HEK293 (cell line): ENCODE results near the gene MAPT.

Experiments used
- CTCF ChIA-PET: fragments of 350-600 bp; formaldehyde crosslinking; extraction: SDS; loops from one replicate; lab custom pipeline; 2021; ENCODE audit warnings: antibody characterized with exemption; lab: Yijun Ruan, JAX
- POLR2A ChIA-PET: fragments of 300-600 bp; formaldehyde crosslinking; extraction: SDS; loops from one replicate; lab custom pipeline; 2020; ENCODE audit warnings: antibody characterized with exemption, inconsistent platforms; lab: Yijun Ruan, JAX
- H3K27ac ChIP-seq: fragments of 200-500 bp; sonication (Bioruptor generic); 2 replicates; pipeline ENCODE4 v1.5.1; 2014; ENCODE audit warnings: low read depth, low read length, control low read depth, inconsistent platforms; ENCODE audit errors: extremely low read depth
- H3K36me3 ChIP-seq, 2 experiments: fragments of 200-500 bp in 1 of 2; sonication (Bioruptor generic) in 1 of 2; 1 replicate in 1 of 2; 2 replicates in 1 of 2; pipeline ENCODE4 v1.5.1; 2014 to 2017; ENCODE audit warnings: inconsistent platforms in 2 of 2, low read length in 2 of 2; ENCODE audit not compliant: control insufficient read depth in 2 of 2, insufficient read depth in 1 of 2
- H3K4me1 ChIP-seq: fragments of 200-500 bp; sonication (Bioruptor generic); 2 replicates; pipeline ENCODE4 v1.5.1; 2014; ENCODE audit warnings: mild to moderate bottlenecking, low read length, inconsistent platforms; ENCODE audit not compliant: control insufficient read depth, insufficient read depth
- H3K4me3 ChIP-seq: 2 replicates; pipeline ENCODE4 v1.5.1; 2011; ENCODE audit warnings: low read depth, mild to moderate bottlenecking, control low read depth, low read length, moderate library complexity
- H3K9me3 ChIP-seq: fragments of 200-500 bp; sonication (Bioruptor generic); 2 replicates; pipeline ENCODE4 v1.5.1; 2014; ENCODE audit warnings: low read depth, low read length, inconsistent platforms; ENCODE audit not compliant: control insufficient read depth, insufficient read depth
- FEZF1 ChIP-seq: fragments of 450-650 bp; formaldehyde crosslinking; IDR thresholded peaks from 2 replicates; pipeline ENCODE4 v1.5.1; 2016; ENCODE audit warnings: missing biosample characterization, missing genetic modification characterization
- GLI4 ChIP-seq: fragments of 450-650 bp; formaldehyde crosslinking; IDR thresholded peaks from 2 replicates; pipeline ENCODE4 v1.5.1; 2016; ENCODE audit warnings: missing biosample characterization, missing genetic modification characterization
- MEIS1 ChIP-seq: sonication (generic); formaldehyde crosslinking; IDR thresholded peaks from 2 replicates; pipeline ENCODE4 v1.8.1; 2022; ENCODE audit warnings: missing genetic modification reagents, mild to moderate bottlenecking, borderline replicate concordance
- MZF1 ChIP-seq: fragments of 450-650 bp; formaldehyde crosslinking; IDR thresholded peaks from 2 replicates; pipeline ENCODE4 v1.5.1; 2017; ENCODE audit warnings: missing biosample characterization, missing genetic modification characterization, borderline replicate concordance
- SCRT1 ChIP-seq: fragments of 450-650 bp; formaldehyde crosslinking; IDR thresholded peaks from 2 replicates; pipeline ENCODE4 v1.5.1; 2016; ENCODE audit warnings: missing biosample characterization, missing genetic modification characterization, borderline replicate concordance
- SP2 ChIP-seq: fragments of 450-650 bp; formaldehyde crosslinking; IDR thresholded peaks from 2 replicates; pipeline ENCODE4 v1.5.1; 2016; ENCODE audit warnings: missing biosample characterization, missing genetic modification characterization
- ZBTB20 ChIP-seq: fragments of 450-650 bp; formaldehyde crosslinking; IDR thresholded peaks from 2 replicates; pipeline ENCODE4 v1.5.1; 2016; ENCODE audit warnings: missing biosample characterization, missing genetic modification characterization
- ZBTB8A ChIP-seq: fragments of 450-650 bp; formaldehyde crosslinking; IDR thresholded peaks from 2 replicates; pipeline ENCODE4 v1.5.1; 2016; ENCODE audit warnings: missing biosample characterization, missing genetic modification characterization
- ZFHX2 ChIP-seq: fragments of 450-650 bp; formaldehyde crosslinking; conservative IDR thresholded peaks from 2 replicates; pipeline ENCODE4 v1.5.1; 2016; ENCODE audit warnings: missing biosample characterization, missing genetic modification characterization
- ZFP41 ChIP-seq: fragments of 450-650 bp; formaldehyde crosslinking; IDR thresholded peaks from 2 replicates; pipeline ENCODE4 v1.5.1; 2016; ENCODE audit warnings: missing biosample characterization, missing genetic modification characterization, borderline replicate concordance
- ZNF184 ChIP-seq: fragments of 450-650 bp; IDR thresholded peaks from 2 replicates; pipeline ENCODE4 v1.5.1; 2018; ENCODE audit warnings: missing biosample characterization, mild to moderate bottlenecking, missing genetic modification characterization
- ZNF354C ChIP-seq: fragments of 450-650 bp; formaldehyde crosslinking; IDR thresholded peaks from 2 replicates; pipeline ENCODE4 v1.5.1; 2016; ENCODE audit warnings: missing biosample characterization, missing genetic modification characterization, low read depth, borderline replicate concordance
- ZNF521 ChIP-seq: fragments of 450-650 bp; formaldehyde crosslinking; IDR thresholded peaks from 2 replicates; pipeline ENCODE4 v1.5.1; 2017; ENCODE audit warnings: missing biosample characterization, mild to moderate bottlenecking, missing genetic modification characterization
- ZNF658 ChIP-seq: fragments of 450-650 bp; formaldehyde crosslinking; IDR thresholded peaks from 2 replicates; pipeline ENCODE4; 2016; ENCODE audit warnings: missing biosample characterization, missing genetic modification characterization
- ZNF76 ChIP-seq: fragments of 450-650 bp; formaldehyde crosslinking; IDR thresholded peaks from 2 replicates; pipeline ENCODE4; 2016; ENCODE audit warnings: low read depth, missing biosample characterization, missing genetic modification characterization, borderline replicate concordance
- ZNF837 ChIP-seq: fragments of 450-650 bp; formaldehyde crosslinking; IDR thresholded peaks from 2 replicates; pipeline ENCODE4 v1.5.1; 2016; ENCODE audit warnings: missing biosample characterization, missing genetic modification characterization
- ZSCAN16 ChIP-seq: fragments of 450-650 bp; formaldehyde crosslinking; IDR thresholded peaks from 2 replicates; pipeline ENCODE4 v1.5.1; 2016; ENCODE audit warnings: missing biosample characterization, missing genetic modification characterization
- ZSCAN23 ChIP-seq: fragments of 450-650 bp; formaldehyde crosslinking; IDR thresholded peaks from 2 replicates; pipeline ENCODE4 v1.5.1; 2016; ENCODE audit warnings: missing biosample characterization, missing genetic modification characterization
- TF ChIP-seq, protein P1 (sequence below): fragments of 450-650 bp; formaldehyde crosslinking; IDR thresholded peaks from 2 replicates; pipeline ENCODE4 v1.5.1; 2016; ENCODE audit warnings: missing biosample characterization, missing genetic modification characterization
- TF ChIP-seq, protein P2 (sequence below): fragments of 450-650 bp; formaldehyde crosslinking; IDR thresholded peaks from 2 replicates; pipeline ENCODE4 v1.5.1; 2016; ENCODE audit warnings: missing biosample characterization, missing genetic modification characterization
- TF ChIP-seq, protein P3 (sequence below): fragments of 450-650 bp; formaldehyde crosslinking; IDR thresholded peaks from 2 replicates; pipeline ENCODE4 v1.5.1; 2017; ENCODE audit warnings: missing biosample characterization, mild to moderate bottlenecking, missing genetic modification characterization, moderate library complexity
- TF ChIP-seq, protein P4 (sequence below): fragments of 450-650 bp; formaldehyde crosslinking; IDR thresholded peaks from 2 replicates; pipeline ENCODE4 v1.5.1; 2016; ENCODE audit warnings: missing biosample characterization, missing genetic modification characterization

The MAPT gene

DNA sequence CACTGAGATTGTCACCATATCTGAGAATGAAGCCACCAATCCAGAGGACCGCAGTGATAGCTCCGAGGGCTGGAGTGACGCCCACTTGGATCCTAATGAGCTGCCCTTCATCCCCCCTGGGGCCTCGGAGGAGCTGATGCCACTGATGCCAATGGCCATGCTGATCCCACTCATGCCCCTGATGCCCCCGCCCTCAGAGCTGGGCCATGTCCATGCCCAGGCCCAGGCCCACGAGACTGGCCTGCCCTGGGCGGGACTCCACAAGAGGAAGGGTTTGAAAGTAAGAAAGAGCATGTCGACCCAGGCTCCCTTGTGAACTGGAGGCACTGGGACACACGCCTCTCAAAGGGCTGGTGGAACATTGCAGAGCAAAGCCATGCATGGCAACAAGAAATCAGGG lies 47.7 kb upstream of the MAPT start (continued):
- TF ChIP-seq ZNF184 (tag by site-specific recombination) = no peak
- no peak for TF ChIP-seq ZBTB8A (tag by site-specific recombination)
- no peak for TF ChIP-seq MZF1 (tag by site-specific recombination)
- TF ChIP-seq ZBTB20 = no peak
- TF ChIP-seq ZSCAN16 (tag by site-specific recombination) = no peak
- no peak for TF ChIP-seq FEZF1
- TF ChIP-seq, all 188 proteins: peak for 0

DNA sequence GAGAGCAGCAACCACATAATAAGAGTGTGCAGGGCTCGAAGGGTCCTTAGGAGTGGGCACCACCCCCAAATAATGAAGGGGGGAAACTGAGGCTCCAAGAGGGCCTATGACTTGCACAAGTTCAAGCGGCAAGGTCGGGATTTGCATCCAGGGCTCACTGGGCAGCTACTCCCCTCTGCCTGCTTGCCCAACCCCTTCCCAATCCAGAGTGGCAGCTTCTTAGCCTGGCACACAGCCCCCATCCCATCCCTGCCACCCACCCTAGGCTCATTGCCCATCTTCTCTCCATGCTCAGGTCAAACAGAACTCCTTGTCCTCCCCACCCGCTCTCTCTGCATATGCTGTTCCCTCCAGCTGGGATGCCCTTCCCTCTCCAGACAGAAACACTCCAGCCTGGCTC lies 47.3 kb upstream of the MAPT start:
- Histone ChIP-seq H3K9me3 (no peaks in the 10 kb centered on the region), H3K36me3 (no peaks in the 10 kb centered on the region), H3K4me1 (no peaks in the 10 kb centered on the region), H3K4me3 (no peak overlapping the region), H3K27ac (no peak overlapping the region)
- CTCF ChIA-PET = no interaction called here
- POLR2A ChIA-PET = no interaction called here
- TF ChIP-seq ZFHX2 (tag by site-specific recombination) = no peak
- TF ChIP-seq, protein P1, sequence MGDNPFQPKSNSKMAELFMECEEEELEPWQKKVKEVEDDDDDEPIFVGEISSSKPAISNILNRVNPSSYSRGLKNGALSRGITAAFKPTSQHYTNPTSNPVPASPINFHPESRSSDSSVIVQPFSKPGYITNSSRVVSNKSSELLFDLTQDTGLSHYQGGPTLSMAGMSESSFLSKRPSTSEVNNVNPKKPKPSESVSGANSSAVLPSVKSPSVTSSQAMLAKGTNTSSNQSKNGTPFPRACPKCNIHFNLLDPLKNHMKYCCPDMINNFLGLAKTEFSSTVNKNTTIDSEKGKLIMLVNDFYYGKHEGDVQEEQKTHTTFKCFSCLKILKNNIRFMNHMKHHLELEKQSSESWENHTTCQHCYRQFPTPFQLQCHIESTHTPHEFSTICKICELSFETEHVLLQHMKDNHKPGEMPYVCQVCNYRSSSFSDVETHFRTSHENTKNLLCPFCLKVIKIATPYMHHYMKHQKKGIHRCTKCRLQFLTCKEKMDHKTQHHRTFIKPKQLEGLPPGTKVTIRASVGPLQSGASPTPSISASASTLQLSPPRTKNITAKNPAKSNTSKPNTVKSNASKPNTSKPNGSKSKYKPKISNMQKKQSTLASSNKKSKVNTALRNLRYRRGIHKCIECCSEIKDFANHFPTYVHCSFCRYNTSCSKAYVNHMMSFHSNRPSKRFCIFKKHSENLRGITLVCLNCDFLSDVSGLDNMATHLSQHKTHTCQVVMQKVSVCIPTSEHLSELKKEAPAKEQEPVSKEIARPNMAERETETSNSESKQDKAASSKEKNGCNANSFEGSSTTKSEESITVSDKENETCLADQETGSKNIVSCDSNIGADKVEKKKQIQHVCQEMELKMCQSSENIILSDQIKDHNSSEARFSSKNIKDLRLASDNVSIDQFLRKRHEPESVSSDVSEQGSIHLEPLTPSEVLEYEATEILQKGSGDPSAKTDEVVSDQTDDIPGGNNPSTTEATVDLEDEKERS (tag by site-specific recombination) = no peak

DNA sequence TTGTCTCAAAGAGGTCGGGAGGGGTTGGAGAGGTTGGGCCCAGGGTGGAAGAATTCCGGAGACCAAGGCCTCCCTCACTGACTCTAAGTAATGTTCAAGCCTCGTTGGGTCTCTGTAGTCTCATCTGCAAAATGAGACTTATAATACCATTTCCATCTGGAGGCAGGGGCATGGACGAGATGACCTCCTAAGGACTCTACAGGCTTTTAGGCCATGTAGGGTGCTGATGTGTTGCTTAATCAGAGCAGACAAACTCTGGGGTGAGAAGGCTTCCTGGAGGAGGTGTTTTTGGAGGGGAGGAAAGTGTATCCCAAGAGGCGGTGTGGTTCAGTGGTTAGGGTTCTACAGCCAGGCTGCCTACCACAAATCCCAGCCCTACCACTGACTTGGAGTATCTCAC lies 46.6 kb upstream of the MAPT start:
- Histone ChIP-seq H3K4me3 (no peak overlapping the region), H3K36me3 (no peaks in the 10 kb centered on the region), H3K4me1 (no peaks in the 10 kb centered on the region), H3K9me3 (no peaks in the 10 kb centered on the region), H3K27ac (no peak overlapping the region)
- ChIA-PET POLR2A (no interaction called here), CTCF (no interaction called here)
- TF ChIP-seq ZSCAN23 (tag by site-specific recombination) (no peak), ZFP41 (tag by site-specific recombination) (no peak), SP2 (tag by site-specific recombination) (no peak), ZNF658 (no peak), SCRT1 (tag by site-specific recombination) (no peak)

DNA sequence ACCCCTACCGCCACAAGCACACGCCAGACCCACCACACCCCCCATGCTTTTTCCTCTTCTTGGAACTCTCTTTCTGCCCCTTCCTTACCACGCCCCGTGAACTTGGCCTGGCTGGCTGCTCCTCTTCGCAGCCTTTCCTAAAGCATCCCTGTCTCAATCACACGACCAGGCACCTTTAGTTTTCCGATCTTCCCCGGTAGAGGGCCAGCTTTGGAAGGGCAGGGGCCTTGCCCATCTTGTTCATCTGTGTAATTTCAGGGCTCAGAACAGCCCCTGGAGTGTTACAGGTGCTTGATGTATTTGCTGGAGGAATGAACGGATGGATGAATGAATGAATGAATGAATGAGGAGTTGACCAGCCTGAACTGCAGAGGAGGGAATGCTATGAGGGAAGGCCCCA lies 45.9 kb upstream of the MAPT start:
- TF ChIP-seq, protein P2, sequence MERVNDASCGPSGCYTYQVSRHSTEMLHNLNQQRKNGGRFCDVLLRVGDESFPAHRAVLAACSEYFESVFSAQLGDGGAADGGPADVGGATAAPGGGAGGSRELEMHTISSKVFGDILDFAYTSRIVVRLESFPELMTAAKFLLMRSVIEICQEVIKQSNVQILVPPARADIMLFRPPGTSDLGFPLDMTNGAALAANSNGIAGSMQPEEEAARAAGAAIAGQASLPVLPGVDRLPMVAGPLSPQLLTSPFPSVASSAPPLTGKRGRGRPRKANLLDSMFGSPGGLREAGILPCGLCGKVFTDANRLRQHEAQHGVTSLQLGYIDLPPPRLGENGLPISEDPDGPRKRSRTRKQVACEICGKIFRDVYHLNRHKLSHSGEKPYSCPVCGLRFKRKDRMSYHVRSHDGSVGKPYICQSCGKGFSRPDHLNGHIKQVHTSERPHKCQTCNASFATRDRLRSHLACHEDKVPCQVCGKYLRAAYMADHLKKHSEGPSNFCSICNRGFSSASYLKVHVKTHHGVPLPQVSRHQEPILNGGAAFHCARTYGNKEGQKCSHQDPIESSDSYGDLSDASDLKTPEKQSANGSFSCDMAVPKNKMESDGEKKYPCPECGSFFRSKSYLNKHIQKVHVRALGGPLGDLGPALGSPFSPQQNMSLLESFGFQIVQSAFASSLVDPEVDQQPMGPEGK (tag by site-specific recombination) = no peak
- TF ChIP-seq MEIS1 = no peak
- no peak for TF ChIP-seq ZNF354C
- TF ChIP-seq ZNF837 = no peak
- TF ChIP-seq ZNF521 (tag by site-specific recombination) = no peak
- TF ChIP-seq, protein P3, sequence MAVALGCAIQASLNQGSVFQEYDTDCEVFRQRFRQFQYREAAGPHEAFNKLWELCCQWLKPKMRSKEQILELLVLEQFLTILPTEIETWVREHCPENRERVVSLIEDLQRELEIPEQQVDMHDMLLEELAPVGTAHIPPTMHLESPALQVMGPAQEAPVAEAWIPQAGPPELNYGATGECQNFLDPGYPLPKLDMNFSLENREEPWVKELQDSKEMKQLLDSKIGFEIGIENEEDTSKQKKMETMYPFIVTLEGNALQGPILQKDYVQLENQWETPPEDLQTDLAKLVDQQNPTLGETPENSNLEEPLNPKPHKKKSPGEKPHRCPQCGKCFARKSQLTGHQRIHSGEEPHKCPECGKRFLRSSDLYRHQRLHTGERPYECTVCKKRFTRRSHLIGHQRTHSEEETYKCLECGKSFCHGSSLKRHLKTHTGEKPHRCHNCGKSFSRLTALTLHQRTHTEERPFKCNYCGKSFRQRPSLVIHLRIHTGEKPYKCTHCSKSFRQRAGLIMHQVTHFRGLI (tag by site-specific recombination) = no peak
- no peak for TF ChIP-seq GLI4 (tag by site-specific recombination)
- TF ChIP-seq ZNF76 (tag by site-specific recombination) = no peak
- TF ChIP-seq, protein P4, sequence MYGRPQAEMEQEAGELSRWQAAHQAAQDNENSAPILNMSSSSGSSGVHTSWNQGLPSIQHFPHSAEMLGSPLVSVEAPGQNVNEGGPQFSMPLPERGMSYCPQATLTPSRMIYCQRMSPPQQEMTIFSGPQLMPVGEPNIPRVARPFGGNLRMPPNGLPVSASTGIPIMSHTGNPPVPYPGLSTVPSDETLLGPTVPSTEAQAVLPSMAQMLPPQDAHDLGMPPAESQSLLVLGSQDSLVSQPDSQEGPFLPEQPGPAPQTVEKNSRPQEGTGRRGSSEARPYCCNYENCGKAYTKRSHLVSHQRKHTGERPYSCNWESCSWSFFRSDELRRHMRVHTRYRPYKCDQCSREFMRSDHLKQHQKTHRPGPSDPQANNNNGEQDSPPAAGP (tag by site-specific recombination) = no peak
- TF ChIP-seq, all 188 proteins: peak for 0
- Histone ChIP-seq H3K4me3 (no peak overlapping the region), H3K9me3 (no peaks in the 10 kb centered on the region), H3K36me3 (no peaks in the 10 kb centered on the region), H3K27ac (no peak overlapping the region), H3K4me1 (no peaks in the 10 kb centered on the region)
- POLR2A ChIA-PET = no interaction called here
- CTCF ChIA-PET = interaction anchor here (0.7 kb wide), 1 partner anchor 571 kb away, joined by 3 read pairs; no protein-coding TSS in a partner anchor
